HL-60 (cell line): Measurements from ENCODE around the gene WDFY2.

Experiments
- GABPA ChIP-seq: IDR thresholded peaks from 2 replicates; pipeline ENCODE4 v1.6.1; 2012; ENCODE audit warnings: low read depth
- POLR2AphosphoS5 ChIP-seq: IDR thresholded peaks from 2 replicates; pipeline ENCODE4 v1.6.1; 2012; ENCODE audit warnings: low read depth
- SPI1 ChIP-seq: IDR thresholded peaks from 2 replicates; pipeline ENCODE4 v1.6.1; 2012; ENCODE audit warnings: low read depth, mild to moderate bottlenecking, borderline replicate concordance
- TF ChIP-seq, protein P1 (sequence below): IDR thresholded peaks from one replicate; pipeline ENCODE4 v1.5.1; 2011; ENCODE audit warnings: low read length, control low read depth, inconsistent platforms; ENCODE audit not compliant: insufficient read depth
- TF ChIP-seq, protein P2 (sequence below): IDR thresholded peaks from 2 replicates; pipeline ENCODE4 v1.6.1; 2012; ENCODE audit warnings: low read depth; ENCODE audit not compliant: insufficient replicate concordance

DNA sequence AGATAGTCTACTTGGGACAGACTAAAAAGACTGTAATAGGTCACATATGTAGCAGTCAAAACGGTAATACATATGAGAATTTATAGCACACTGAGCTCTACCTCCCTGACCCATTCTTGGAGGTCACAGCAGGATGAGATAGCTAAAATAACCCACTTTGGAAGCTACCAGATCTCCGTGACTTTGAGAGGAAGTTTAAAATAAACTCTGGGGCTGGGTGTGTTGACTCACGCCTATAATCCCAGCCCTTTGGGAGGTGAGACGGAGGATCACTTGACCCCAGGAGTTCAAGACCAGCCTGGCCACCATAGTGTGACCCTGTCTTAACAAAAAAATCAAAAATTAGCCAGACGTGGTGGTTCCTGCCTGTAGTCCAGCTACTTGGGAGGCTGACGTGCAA is 174.4 kb downstream of the WDFY2 start:
- TF ChIP-seq, protein P1, sequence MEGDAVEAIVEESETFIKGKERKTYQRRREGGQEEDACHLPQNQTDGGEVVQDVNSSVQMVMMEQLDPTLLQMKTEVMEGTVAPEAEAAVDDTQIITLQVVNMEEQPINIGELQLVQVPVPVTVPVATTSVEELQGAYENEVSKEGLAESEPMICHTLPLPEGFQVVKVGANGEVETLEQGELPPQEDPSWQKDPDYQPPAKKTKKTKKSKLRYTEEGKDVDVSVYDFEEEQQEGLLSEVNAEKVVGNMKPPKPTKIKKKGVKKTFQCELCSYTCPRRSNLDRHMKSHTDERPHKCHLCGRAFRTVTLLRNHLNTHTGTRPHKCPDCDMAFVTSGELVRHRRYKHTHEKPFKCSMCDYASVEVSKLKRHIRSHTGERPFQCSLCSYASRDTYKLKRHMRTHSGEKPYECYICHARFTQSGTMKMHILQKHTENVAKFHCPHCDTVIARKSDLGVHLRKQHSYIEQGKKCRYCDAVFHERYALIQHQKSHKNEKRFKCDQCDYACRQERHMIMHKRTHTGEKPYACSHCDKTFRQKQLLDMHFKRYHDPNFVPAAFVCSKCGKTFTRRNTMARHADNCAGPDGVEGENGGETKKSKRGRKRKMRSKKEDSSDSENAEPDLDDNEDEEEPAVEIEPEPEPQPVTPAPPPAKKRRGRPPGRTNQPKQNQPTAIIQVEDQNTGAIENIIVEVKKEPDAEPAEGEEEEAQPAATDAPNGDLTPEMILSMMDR = no peak
- TF ChIP-seq POLR2AphosphoS5 (no peak), GABPA (no peak), SPI1 (no peak)
- TF ChIP-seq, protein P2, sequence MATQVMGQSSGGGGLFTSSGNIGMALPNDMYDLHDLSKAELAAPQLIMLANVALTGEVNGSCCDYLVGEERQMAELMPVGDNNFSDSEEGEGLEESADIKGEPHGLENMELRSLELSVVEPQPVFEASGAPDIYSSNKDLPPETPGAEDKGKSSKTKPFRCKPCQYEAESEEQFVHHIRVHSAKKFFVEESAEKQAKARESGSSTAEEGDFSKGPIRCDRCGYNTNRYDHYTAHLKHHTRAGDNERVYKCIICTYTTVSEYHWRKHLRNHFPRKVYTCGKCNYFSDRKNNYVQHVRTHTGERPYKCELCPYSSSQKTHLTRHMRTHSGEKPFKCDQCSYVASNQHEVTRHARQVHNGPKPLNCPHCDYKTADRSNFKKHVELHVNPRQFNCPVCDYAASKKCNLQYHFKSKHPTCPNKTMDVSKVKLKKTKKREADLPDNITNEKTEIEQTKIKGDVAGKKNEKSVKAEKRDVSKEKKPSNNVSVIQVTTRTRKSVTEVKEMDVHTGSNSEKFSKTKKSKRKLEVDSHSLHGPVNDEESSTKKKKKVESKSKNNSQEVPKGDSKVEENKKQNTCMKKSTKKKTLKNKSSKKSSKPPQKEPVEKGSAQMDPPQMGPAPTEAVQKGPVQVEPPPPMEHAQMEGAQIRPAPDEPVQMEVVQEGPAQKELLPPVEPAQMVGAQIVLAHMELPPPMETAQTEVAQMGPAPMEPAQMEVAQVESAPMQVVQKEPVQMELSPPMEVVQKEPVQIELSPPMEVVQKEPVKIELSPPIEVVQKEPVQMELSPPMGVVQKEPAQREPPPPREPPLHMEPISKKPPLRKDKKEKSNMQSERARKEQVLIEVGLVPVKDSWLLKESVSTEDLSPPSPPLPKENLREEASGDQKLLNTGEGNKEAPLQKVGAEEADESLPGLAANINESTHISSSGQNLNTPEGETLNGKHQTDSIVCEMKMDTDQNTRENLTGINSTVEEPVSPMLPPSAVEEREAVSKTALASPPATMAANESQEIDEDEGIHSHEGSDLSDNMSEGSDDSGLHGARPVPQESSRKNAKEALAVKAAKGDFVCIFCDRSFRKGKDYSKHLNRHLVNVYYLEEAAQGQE = no peak
